NK-92 treated with Interleukin-12 subunit alpha and Interleukin-12 subunit beta, amount 100 ng/mL, for 24 hours (cell line): ENCODE data around the gene SLCO3A1.

Experiments used
- DNase-seq: peaks from one replicate; lab custom pipeline; 2025; lab: John Stamatoyannopoulos, UW

SLCO3A1 gene

GRCh38 chr15:91966194-91966552 is 112.7 kb downstream of the SLCO3A1 start:
- no peak for DNase-seq

GRCh38 chr15:91967935-91968606 is 114.6 kb downstream of the SLCO3A1 start:
- no peak for DNase-seq

GRCh38 chr15:91968610-91969009 is 115.1 kb downstream of the SLCO3A1 start:
- DNase-seq: no peak

- no peak for DNase-seq
Measured at GRCh38 chr15:91970142-91970541, 116.6 kb downstream of the SLCO3A1 start.

GRCh38 chr15:91973481-91973880 is 120.0 kb downstream of the SLCO3A1 start:
- no peak for DNase-seq

- DNase-seq: no peak
Measured at GRCh38 chr15:91974321-91974720, 120.8 kb downstream of the SLCO3A1 start.

GRCh38 chr15:91975241-91975978 is 121.9 kb downstream of the SLCO3A1 start:
- no peak for DNase-seq

GRCh38 chr15:91976966-91977365 is 123.5 kb downstream of the SLCO3A1 start:
- no peak for DNase-seq

- no peak for DNase-seq
Measured at GRCh38 chr15:91980502-91981267, 127.2 kb downstream of the SLCO3A1 start.

GRCh38 chr15:91981821-91982800 is 128.6 kb downstream of the SLCO3A1 start:
- DNase-seq: no peak

- DNase-seq: no peak
Measured at GRCh38 chr15:91983729-91984340, 130.3 kb downstream of the SLCO3A1 start.

- DNase-seq: no peak
Measured at GRCh38 chr15:91985297-91985696, 131.8 kb downstream of the SLCO3A1 start.

- no peak for DNase-seq
Measured at GRCh38 chr15:91988071-91988470, 134.6 kb downstream of the SLCO3A1 start.

GRCh38 chr15:91988655-91989054 is 135.1 kb downstream of the SLCO3A1 start:
- DNase-seq: no peak

GRCh38 chr15:91989821-91990220 is 136.3 kb downstream of the SLCO3A1 start:
- no peak for DNase-seq

- no peak for DNase-seq
Measured at GRCh38 chr15:91992945-91993344, 139.4 kb downstream of the SLCO3A1 start.

GRCh38 chr15:91995146-91995545 is 141.6 kb downstream of the SLCO3A1 start:
- no peak for DNase-seq

- DNase-seq: no peak
Measured at GRCh38 chr15:91997163-91997562, 143.7 kb downstream of the SLCO3A1 start.

GRCh38 chr15:92000709-92001108 is 147.2 kb downstream of the SLCO3A1 start:
- no peak for DNase-seq

GRCh38 chr15:92001307-92001706 is 147.8 kb downstream of the SLCO3A1 start:
- no peak for DNase-seq

GRCh38 chr15:92002666-92003065 is 149.2 kb downstream of the SLCO3A1 start:
- no peak for DNase-seq
